ENCODE measurements around the gene DNAI1. TPM values are rescaled to one million over a fixed set of nuclear protein-coding genes. Genes with fewer than 3 reads are reported as not detected.
A peak's percentile ranks its signal among the peaks of the same experiment; 100 is the strongest.

DNAI1 gene
- total RNA-seq, 1 donor from 2014 or later, result 1.8 TPM

DNA sequence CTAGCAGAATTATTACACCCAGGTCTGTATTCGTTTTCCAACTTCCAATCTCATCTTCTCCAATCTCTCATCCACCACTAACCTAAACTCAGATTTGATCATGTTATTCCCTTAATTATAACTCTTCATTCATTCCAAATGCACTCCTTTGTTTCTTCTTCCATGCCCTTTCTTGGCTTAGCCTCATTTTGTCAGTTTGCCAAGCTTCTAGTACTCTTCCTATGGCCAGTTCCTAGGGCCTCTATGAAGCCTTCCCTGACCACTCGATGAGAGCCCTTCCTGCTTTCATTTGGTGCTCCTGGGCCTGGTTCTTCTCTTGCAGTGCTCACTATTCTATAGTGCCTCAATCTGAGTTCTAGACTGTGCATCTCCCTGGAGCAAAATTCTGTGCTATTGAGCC is 6.0 kb upstream of the DNAI1 start:
- no peak for FAIRE-seq
- DNase-seq (ENCODE audit: low read depth), result no peak
- Mint-ChIP-seq H3K4me1 (ENCODE audit: low read depth, unreplicated experiment) (peaks cover 48% of the 10 kb centered on the region), H3K27me3 (ENCODE audit: low read depth, unreplicated experiment) (no peaks in the 10 kb centered on the region), H3K36me3 (ENCODE audit: low read depth, unreplicated experiment) (peaks cover 12% of the 10 kb centered on the region), H3K4me3 (ENCODE audit: unreplicated experiment) (no peak overlapping the region), H3K9me3 (ENCODE audit: unreplicated experiment) (no peaks in the 10 kb centered on the region), H3K27ac (ENCODE audit: unreplicated experiment) (no peak overlapping the region)
- Histone ChIP-seq H3K4me2 (ENCODE audit: low read length) (no peak overlapping the region), H3K79me2 (ENCODE audit: insufficient read depth, low read length) (peaks cover 85% of the 10 kb centered on the region), H4K20me1 (ENCODE audit: insufficient read depth, low read length) (peaks cover 93% of the 10 kb centered on the region), H3K9ac (ENCODE audit: low read length) (no peak overlapping the region), H3K36me3 (ENCODE audit: insufficient read depth, low read length) (no peaks in the 10 kb centered on the region), H3K27ac (ENCODE audit: low read depth, low read length) (no peak overlapping the region), H3K27me3 (ENCODE audit: insufficient read depth, low read length) (no peaks in the 10 kb centered on the region), H3K4me1 (ENCODE audit: insufficient read depth, low read length) (peaks cover 13% of the 10 kb centered on the region), H2AFZ (ENCODE audit: low read depth, low read length) (no peak overlapping the region), H3K9me3 (ENCODE audit: insufficient read depth, low read depth, low read length) (no peaks in the 10 kb centered on the region), H3K4me3 (ENCODE audit: insufficient read depth, low read depth, low read length) (no peak overlapping the region)
- TF ChIP-seq, protein P1, sequence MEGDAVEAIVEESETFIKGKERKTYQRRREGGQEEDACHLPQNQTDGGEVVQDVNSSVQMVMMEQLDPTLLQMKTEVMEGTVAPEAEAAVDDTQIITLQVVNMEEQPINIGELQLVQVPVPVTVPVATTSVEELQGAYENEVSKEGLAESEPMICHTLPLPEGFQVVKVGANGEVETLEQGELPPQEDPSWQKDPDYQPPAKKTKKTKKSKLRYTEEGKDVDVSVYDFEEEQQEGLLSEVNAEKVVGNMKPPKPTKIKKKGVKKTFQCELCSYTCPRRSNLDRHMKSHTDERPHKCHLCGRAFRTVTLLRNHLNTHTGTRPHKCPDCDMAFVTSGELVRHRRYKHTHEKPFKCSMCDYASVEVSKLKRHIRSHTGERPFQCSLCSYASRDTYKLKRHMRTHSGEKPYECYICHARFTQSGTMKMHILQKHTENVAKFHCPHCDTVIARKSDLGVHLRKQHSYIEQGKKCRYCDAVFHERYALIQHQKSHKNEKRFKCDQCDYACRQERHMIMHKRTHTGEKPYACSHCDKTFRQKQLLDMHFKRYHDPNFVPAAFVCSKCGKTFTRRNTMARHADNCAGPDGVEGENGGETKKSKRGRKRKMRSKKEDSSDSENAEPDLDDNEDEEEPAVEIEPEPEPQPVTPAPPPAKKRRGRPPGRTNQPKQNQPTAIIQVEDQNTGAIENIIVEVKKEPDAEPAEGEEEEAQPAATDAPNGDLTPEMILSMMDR (IDR thresholded peaks at IDR 0.05; ENCODE audit: insufficient read depth, low read depth, low read length), result no peak
- TF ChIP-seq EZH2 (IDR thresholded peaks at IDR 0.05; ENCODE audit: insufficient read depth, low read length), result no peak

DNA sequence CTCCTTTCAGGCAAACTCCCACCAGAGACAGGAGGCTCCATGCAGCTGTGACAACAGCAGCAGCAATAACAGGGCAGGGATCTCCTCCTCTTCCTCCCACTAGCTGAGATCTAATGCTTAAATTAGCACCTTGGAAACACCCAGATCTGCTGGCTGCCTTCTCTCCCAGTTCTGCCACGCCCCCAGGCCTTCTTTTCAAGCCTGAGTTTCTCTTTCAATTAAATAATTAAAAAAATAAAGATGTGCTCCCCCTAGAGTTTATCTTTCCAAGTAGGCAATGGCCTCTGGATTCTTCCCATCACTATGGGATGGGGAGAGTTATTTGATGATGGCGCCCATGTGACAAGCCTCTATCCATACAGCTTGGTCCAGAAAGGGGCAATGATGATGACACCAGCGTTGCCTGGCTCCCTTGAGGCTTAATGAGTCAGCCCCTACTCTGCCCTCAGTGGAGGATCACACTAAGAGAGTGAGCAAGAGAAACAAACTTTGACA is 4.0 kb upstream of the DNAI1 start:
- no peaks in the 10 kb centered on the region for H3K27me3 ChIP-seq (ENCODE audit: insufficient read depth, low read length)
- H3K36me3 ChIP-seq (ENCODE audit: insufficient read depth, low read length), result no peaks in the 10 kb centered on the region
- Mint-ChIP-seq H3K27ac (ENCODE audit: unreplicated experiment) (peak overlapping the region; percentile 6), H3K9me3 (ENCODE audit: unreplicated experiment) (no peaks in the 10 kb centered on the region), H3K4me3 (ENCODE audit: unreplicated experiment) (peak overlapping the region; percentile 5), H3K4me1 (ENCODE audit: low read depth, unreplicated experiment) (peaks cover 57% of the 10 kb centered on the region), H3K36me3 (ENCODE audit: low read depth, unreplicated experiment) (peaks cover 9% of the 10 kb centered on the region), H3K27me3 (ENCODE audit: low read depth, unreplicated experiment) (no peaks in the 10 kb centered on the region)
- FAIRE-seq, result no peak
- H3K79me2 ChIP-seq (ENCODE audit: insufficient read depth, low read length), result peaks cover 72% of the 10 kb centered on the region
- H3K4me1 ChIP-seq (ENCODE audit: insufficient read depth, low read length), result peaks cover 23% of the 10 kb centered on the region
- no peak overlapping the region for H3K4me2 ChIP-seq (ENCODE audit: low read length)
- TF ChIP-seq, protein P1 (IDR thresholded peaks at IDR 0.05; ENCODE audit: insufficient read depth, low read depth, low read length), result no peak
- no peak for TF ChIP-seq EZH2 (IDR thresholded peaks at IDR 0.05; ENCODE audit: insufficient read depth, low read length)
- peaks cover 75% of the 10 kb centered on the region for H4K20me1 ChIP-seq (ENCODE audit: insufficient read depth, low read length)
- no peak overlapping the region for H2AFZ ChIP-seq (ENCODE audit: low read depth, low read length)
- no peak overlapping the region for H3K9ac ChIP-seq (ENCODE audit: low read length)
- H3K27ac ChIP-seq (ENCODE audit: low read depth, low read length), result no peak overlapping the region
- no peak overlapping the region for H3K4me3 ChIP-seq (ENCODE audit: insufficient read depth, low read depth, low read length)
- peak; percentile 18 for DNase-seq (ENCODE audit: low read depth)
- no peaks in the 10 kb centered on the region for H3K9me3 ChIP-seq (ENCODE audit: insufficient read depth, low read depth, low read length)

DNA sequence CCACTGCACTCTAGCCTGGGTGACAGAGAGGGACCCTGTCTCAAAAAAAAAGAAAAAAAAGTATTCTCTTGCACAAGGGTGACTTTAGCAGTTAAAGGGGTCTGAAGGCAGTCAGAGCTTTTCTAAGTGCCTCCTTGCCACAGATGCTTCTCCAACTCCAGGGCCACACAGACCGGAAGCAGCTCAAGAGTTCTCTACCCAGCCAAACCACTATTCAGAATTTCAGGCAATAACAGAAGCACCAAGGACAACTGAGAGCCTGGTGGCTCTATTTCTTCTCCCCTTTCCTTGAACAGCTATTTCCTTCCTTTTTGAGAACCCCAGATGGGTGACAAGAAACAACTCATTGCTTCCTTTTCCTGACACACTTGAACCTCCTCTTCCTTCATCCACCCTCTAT is 2.5 kb upstream of the DNAI1 start:
- Mint-ChIP-seq H3K27ac (ENCODE audit: unreplicated experiment) (peak overlapping the region; percentile 94), H3K9me3 (ENCODE audit: unreplicated experiment) (no peaks in the 10 kb centered on the region), H3K4me1 (ENCODE audit: low read depth, unreplicated experiment) (peaks cover 58% of the 10 kb centered on the region), H3K36me3 (ENCODE audit: low read depth, unreplicated experiment) (peaks cover 5% of the 10 kb centered on the region), H3K27me3 (ENCODE audit: low read depth, unreplicated experiment) (no peaks in the 10 kb centered on the region), H3K4me3 (ENCODE audit: unreplicated experiment) (peak overlapping the region; percentile 98)
- FAIRE-seq (no peak), DNase-seq (ENCODE audit: low read depth) (no peak)
- Histone ChIP-seq H3K36me3 (ENCODE audit: insufficient read depth, low read length) (no peaks in the 10 kb centered on the region), H2AFZ (ENCODE audit: low read depth, low read length) (no peak overlapping the region), H3K4me1 (ENCODE audit: insufficient read depth, low read length) (peaks cover 23% of the 10 kb centered on the region), H3K4me3 (ENCODE audit: insufficient read depth, low read depth, low read length) (no peak overlapping the region), H3K4me2 (ENCODE audit: low read length) (peak overlapping the region; percentile 100), H3K9ac (ENCODE audit: low read length) (peak overlapping the region; percentile 96), H3K27me3 (ENCODE audit: insufficient read depth, low read length) (no peaks in the 10 kb centered on the region), H4K20me1 (ENCODE audit: insufficient read depth, low read length) (peaks cover 60% of the 10 kb centered on the region), H3K27ac (ENCODE audit: low read depth, low read length) (no peak overlapping the region), H3K79me2 (ENCODE audit: insufficient read depth, low read length) (peaks cover 62% of the 10 kb centered on the region), H3K9me3 (ENCODE audit: insufficient read depth, low read depth, low read length) (no peaks in the 10 kb centered on the region)
- TF ChIP-seq EZH2 (IDR thresholded peaks at IDR 0.05; ENCODE audit: insufficient read depth, low read length), result no peak
- TF ChIP-seq, protein P1 (IDR thresholded peaks at IDR 0.05; ENCODE audit: insufficient read depth, low read depth, low read length), result no peak

All from astrocyte (in vitro differentiated cells and primary cell).